HG03039 (cell line): ENCODE data around the gene KLK7.

ENCODE experiments used
- ATAC-seq: cut with Tn5 transposase; IDR thresholded peaks from one replicate; pipeline ENCODE4 v1.9.1; 2021; ENCODE audit warnings: mild to moderate bottlenecking, moderate library complexity; ENCODE audit not compliant: unreplicated experiment

The KLK7 gene

GRCh38 chr19:50983625-50984292, at the start of gene KLK7:
KLK7 (minus strand) TSS chr19:50983917; CDS start chr19:50982399, 1,518 bp downstream.
- ATAC-seq = no peak

DNA sequence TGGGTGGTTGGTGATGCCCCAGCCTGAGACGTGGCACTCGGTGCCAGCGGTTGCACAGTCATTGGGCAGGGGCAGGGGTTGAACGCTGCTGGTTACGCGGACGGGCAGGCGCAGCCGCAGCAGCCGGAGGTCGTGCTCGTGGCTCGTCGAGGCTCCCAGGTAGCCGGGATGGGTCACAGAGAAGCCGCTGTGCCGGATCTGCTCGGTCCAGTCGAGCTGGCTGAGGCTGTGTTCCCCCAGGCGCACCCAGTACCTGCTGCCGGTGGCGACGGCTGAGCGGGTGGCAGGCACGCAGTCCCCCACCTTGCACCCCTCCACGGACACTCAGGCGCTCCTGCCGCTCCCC, 48.1 kb upstream of the KLK7 start:
- ATAC-seq = no peak

GRCh38 chr19:51031220-51031879, 47.6 kb upstream of the KLK7 start:
- ATAC-seq = no peak

DNA sequence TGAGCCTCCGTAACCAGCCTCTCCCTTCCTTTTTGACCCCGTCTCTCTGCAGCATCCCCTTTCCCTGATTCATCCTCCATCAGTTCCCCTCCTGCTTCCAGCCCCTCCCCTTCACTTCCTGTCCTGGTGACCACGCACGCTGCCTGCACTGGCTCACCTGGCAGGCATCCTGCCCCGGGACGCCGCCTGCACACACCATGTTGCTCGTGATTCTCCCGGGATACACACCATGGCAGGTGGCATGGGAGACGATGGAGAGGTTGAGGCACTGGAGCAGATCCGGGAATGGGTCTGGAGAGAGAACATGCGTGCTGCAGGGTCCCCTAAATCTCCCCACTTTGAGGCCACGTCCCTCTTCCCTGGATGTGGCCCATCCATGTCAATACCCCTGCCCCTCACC, 46.9 kb upstream of the KLK7 start:
- ATAC-seq = no peak

DNA sequence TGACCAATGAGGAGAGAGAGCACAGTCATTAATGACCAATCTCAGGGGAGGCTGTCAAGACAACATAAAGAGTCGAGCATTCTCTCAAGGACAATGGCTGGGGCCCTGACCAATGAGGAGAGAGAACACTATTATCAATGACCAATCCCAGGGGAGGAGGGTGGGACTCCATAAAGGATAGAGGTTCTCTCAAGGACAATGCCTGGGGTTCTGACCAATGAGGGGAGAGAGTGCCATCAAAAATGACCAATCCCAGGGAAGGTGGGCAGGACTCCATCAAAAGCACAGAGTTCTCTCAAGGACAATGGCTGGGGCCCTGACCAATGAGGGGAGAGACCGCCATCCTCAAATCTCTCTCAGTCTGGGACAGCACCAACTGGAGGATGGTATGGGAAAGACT, 46.0 kb upstream of the KLK7 start:
- no peak for ATAC-seq

GRCh38 chr19:51027873-51028272, 44.2 kb upstream of the KLK7 start:
- no peak for ATAC-seq

DNA sequence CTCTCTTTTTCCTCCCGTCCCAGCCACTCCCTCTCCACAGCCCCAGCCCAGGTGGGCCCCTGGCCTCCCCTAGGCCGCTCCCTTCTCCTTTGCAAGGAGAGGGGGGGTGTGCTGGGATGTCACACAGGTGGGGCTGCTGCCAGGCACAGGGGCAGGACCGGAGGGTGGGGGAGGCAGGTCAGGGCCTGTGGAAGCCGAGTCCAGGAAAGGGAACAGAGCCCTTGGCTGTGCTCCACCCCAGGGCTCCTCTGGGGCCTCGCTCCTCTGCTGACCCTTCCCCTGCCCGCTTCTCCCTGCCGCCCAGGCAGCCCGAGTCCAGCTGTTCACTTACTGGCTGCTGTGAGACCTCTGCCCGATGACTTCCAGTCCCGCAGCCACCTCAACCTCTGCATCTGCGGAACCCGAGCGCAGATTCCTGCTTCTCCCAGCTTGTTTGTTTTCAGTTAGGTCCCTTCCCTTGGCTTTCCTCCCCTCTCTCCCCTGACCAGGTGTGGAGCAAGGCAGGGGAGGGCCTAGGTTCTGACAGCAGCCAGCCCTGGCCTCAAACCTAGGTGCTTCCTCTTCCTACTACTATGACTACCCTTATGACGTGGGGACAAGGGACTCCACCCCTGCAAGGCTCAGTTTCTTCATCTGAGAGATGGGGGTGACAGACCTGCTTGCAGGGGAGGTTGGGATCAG, 43.5 kb upstream of the KLK7 start:
- ATAC-seq = no peak

DNA sequence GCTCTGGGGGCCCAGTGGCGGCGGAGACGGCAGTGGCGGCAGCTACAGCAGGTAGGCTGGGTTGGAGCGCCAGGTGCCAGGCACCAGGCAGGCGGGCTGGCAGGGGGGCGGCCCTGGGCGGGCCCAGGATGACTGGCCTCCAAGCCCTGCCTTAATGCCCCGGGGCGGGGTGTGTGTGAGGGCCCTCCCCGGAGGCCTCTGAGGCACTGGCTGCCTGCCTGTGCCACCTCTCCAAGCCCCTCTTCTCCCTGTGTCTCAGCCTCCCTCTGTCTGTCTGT, 42.8 kb upstream of the KLK7 start, which contains the start of gene KLK11:
Gene KLK11 (minus strand): TSS at position 63 of the 278 bp plus-strand sequence. CDS start 985 bp downstream, outside the sequence.
- no peak for ATAC-seq

GRCh38 chr19:51025809-51026553, 42.3 kb upstream of the KLK7 start:
- ATAC-seq = no peak

DNA sequence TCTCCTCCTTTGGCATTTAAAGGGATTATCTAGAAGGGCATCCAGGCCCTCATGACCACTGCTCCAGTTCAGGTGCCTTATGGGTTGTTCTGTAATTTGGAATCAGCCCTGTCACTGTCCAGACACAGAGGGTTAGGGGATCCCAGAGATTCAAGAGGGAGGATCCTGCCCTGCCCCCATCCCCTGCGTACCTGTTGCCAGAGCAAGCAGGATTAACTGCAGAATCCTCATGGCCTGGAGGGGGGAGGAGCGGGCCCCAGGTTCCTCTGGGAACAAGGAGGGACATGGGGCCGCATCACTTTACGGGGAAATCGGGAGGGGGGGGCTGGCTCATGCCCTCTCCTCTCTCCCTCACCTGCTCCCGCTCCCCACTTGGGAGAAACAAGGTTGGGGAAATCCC, 41.7 kb upstream of the KLK7 start:
- ATAC-seq = no peak

DNA sequence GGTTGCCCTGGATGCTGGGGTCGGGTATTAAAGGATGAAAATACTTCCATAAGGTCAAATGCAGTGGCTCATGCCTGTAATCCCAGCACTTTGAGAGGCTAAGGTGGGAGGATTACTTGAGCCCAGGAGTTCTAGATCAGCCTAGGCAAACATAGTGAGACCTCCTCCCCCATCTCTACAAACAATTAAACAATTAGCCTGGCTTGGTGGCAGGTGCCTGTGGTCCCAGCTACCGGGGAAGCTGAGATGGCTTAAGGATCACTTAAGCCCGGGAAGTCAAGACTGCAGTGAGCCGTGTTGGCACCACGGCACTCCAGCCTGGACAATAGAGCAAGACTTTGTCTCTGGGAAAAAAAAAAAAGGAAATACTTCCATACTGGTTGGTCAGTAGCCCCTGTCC, 41.2 kb upstream of the KLK7 start:
- ATAC-seq = no peak

GRCh38 chr19:51023946-51024345, 40.2 kb upstream of the KLK7 start:
- no peak for ATAC-seq

- no peak for ATAC-seq
Observed at GRCh38 chr19:51022526-51022925, 38.8 kb upstream of the KLK7 start.

DNA sequence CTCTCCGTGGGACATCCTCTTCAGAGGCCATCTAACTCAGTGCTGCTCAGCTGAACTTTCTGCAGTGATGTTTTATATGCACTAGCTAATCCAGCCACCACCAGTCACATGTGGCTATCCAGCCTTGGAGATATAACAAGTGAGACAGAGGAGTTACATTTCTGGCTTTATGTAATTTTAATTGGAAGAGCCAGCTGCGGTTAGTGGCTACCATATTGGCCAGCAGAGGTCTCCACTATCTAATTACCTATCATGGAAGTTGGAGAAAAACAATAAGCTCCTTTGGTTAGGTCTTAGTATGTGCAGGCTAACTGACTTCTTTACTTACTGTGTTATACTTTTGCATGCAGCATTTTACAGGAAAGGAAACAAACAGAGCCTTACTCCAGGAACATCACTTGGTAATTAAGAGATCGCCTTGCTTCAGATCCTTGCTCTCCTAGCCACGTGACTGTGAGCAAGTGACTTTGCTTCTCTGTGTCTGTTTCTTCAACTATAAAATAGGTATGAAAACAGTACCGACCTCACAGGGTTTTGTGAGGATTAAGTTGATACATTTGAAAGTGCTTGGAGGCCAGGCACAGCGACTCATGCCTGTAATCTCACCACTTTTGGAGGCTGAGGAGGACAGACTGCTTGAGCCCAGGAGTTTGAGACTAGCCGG, 37.4 kb upstream of the KLK7 start:
- ATAC-seq = no peak

DNA sequence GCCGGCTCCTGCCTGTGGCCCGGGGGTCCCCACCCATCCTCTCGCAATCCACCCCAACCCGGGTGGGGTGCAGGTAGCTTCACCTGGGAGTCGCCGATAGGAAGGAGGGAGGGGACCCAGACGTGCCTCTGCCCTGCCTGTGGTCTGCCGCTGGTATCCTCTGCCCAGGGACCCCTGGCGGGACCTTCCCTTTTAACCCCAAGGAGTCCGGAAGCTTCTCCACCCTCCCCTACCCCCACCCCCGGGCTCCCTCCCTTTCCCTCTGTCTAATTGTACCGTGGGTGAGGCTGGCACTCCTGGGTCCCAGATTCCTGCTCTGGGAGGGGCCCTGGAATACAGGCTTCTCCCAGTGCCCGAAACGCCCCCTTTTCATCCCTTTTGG, 35.8 kb upstream of the KLK7 start, which contains the start of gene KLK10:
Gene KLK10 (minus strand): TSS at position 166 of the 382 bp plus-strand sequence. CDS start 579 bp downstream, outside the sequence.
- no peak for ATAC-seq

- ATAC-seq = no peak
Observed at GRCh38 chr19:51018745-51019543, 35.2 kb upstream of the KLK7 start.

DNA sequence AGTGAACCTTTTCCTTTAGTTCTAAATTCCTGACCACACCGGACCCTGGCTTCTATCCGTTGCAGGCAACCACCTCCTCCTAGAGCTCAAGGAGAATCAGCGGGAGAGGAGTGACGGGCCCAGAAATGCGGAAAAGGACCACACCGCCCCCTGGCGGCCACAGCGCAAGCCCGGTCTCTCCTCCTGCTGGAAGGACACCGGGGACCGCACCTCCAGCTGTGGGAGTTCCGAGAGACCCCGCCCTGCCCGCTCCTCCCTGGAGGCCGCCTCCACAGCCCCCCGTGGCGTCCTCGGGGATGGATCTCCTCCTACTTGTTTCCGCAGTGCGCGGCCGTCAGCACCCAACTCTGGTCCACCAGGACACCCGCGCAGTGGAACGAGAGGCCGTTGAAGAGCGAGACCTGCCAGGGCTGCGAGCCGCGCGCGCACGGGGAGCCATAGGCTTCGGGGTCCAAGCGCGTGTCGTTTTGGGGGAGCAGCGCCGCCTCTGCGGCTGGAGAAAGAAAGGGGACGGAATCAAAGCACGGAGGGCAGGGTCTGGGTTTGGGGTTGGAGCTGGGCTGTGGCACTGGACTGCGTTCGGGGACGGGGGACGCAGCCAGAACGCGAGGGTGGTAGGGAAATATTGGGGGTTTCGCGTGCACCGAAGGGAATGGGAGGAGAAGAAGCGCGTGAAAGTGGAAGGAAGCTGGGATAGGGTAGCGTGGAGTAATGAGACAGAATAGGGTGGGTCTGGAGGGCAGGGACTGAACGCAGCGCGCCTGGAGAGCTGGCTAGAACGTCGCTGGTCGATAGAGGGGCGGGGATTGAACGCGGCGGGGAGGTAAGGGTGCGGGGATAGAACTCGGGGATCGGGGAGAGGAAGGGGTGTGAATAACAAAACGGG, 33.3 kb upstream of the KLK7 start:
- no peak for ATAC-seq

DNA sequence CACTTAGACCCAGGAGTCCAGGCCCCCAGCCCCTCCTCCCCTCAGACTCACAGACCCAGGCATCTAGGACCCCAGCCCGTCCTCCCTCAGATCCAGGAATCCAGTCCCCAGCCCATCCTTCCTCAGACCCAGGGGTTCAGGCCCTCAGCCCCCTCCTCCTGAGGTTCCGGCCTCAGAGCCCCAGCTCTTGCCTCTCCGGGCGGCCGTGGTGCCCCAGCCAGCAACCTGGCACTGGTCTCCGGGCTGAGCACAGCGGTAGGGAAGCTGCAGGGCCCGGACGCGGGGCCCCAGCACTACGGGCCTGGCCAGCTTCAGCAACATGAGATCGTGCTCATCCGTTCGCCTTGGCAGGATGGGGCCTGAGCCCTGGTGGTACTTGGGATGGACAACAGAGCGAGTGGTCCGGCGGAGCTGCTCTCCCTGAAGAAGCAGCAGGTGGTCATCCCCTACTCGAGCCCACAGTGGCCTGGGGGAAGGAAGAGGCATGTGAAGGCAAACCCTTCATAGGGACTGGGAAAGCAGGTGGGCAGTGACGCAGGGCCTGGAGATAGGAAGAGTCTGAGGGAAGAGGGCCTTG, 32.1 kb upstream of the KLK7 start:
- no peak for ATAC-seq

DNA sequence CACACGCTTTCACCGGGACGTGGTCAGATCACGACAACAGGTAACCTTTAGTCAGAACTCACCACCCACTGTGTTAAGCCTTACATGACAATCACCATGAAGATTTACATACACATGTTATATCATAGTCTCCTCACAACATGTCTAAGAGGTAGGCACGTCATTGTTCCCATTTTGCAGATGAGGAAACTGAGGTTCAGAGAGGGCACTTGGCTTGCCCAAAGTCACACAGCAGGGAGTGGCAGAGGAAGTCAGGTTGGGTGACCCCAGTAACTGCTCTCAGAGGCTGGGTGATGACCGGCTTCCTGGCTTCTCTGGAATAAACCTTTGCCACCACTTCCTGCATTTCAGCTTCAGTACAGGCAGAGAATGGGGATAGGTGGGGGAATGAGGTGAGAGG, 30.5 kb upstream of the KLK7 start:
- ATAC-seq = no peak
